SU-DHL-6 (cell line): Measurements from ENCODE around the gene STK10.

Experiments
- CTCF ChIP-seq: fragments of 200-600 bp; sonication (generic); IDR thresholded peaks from one replicate; pipeline ENCODE4 v1.5.1; 2017; ENCODE audit warnings: antibody characterized with exemption, mild to moderate bottlenecking, low read length, moderate library complexity; ENCODE audit not compliant: insufficient read depth, poor library complexity, severe bottlenecking
- EZH2phosphoT487 ChIP-seq: fragments of 200-600 bp; sonication (generic), shearing (Covaris generic); conservative IDR thresholded peaks from 2 replicates; pipeline ENCODE4 v1.6.1; 2018; ENCODE audit warnings: mild to moderate bottlenecking, antibody characterized with exemption, low read length, moderate library complexity, mixed read lengths

- no peak for TF ChIP-seq CTCF
- no peak for TF ChIP-seq EZH2phosphoT487
Observed at GRCh38 chr5:172170251-172170701, 17.7 kb downstream of the STK10 start.
